GM18858 (cell line): Measurements from ENCODE around the gene CALY.

Experiments used
- ATAC-seq: cut with Tn5 transposase; IDR thresholded peaks from one replicate; pipeline ENCODE4 v1.9.1; 2021; ENCODE audit not compliant: unreplicated experiment

The CALY gene

GRCh38 chr10:133351408-133352318, 15.0 kb upstream of the CALY start:
- ATAC-seq = no peak

DNA sequence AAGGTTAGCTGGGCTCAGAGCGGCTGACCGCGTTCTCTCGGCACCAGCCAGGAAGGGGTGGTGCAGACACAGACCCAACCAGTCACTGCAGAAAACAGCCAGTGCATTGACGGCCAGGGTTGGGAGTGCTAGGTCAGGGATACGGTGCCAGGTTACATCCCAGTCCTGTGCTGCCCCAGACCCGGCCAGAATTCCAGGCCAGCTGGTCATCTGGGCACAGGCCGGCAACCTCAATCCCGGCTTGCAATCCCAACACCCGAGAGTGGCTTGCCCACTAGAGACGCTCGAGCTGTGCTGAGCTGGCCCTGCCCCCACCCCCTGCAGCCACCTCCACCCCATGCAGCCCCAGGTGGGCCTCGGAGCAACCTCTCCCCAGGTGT, 14.2 kb upstream of the CALY start:
- ATAC-seq = no peak

GRCh38 chr10:133350283-133350949, 13.7 kb upstream of the CALY start:
- ATAC-seq = no peak

GRCh38 chr10:133349577-133350011, 12.9 kb upstream of the CALY start:
- no peak for ATAC-seq

DNA sequence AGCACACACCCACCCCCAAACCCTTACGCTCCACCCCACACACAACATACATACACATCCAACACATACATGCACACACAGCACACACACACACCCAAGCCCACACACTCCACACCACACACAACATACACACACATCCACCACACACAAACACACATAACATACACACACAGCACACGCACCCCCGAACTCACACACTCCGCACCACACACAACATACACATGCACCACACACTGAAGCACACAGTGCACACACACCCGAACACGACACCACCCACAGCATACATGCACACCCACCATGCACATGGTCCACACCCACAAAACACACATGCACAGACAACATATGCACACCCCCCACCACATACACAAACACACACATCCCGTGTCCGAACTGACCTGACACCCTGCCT, 12.5 kb upstream of the CALY start:
- ATAC-seq = no peak

GRCh38 chr10:133347710-133348517, 11.2 kb upstream of the CALY start:
- no peak for ATAC-seq

DNA sequence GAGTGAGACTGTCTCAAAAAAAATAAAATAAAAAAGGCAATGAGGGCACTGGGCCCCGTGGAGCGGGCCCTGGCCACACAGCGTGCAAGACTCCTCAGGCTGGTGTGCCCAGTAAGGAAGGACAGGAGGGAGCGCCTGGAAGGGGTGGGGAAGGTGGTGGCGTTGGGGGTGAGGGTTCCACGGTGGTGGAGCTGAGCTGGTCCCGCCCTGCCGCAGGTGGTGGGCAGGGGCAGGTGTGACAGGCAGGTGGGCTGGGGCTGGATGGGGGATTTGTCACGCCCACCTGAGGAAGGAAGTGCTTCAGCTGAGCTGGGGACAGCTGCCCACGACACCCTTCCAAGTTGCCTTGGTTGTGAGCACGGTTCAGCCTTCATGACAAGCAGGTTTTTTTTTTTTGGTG, 9.7 kb upstream of the CALY start:
- no peak for ATAC-seq

DNA sequence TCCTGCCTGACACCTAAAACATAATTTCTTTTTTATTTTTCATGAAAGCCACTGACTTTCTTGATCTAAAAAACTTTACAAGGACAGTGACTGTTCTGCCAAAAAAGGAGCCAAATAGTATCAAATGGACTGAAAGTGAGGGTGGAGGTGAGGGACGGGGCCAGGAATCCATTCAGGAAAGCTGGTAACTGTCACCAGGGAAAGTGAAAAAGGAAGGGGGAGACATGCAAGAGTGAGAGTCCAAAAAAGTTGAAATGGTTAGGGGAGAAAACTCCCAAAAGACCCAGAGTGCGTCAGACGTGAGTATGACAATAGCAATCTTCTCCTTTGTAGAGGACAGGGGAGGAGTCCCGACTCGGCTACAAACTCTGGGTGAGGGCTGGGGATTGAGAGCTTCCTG, 7.5 kb upstream of the CALY start:
- no peak for ATAC-seq

DNA sequence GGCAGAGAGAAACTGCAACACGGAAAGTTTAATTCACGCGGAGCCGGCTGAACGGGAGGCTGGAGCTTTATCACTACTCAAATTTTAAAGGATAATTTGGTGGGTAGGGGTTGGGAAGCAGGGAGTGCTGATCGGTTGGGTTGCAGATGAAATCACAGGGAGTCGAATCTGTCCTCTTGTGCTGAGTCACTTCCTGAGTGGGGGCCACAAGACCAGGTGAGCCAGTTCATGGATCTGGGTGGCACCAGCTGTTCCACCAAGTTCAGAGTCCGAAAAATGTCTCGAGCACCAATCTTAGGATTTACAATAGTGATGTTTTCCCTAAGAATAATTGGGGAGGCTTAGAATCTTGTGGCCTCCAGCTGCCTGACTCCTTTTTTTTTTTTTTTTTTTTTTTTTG, 6.9 kb upstream of the CALY start:
- no peak for ATAC-seq

DNA sequence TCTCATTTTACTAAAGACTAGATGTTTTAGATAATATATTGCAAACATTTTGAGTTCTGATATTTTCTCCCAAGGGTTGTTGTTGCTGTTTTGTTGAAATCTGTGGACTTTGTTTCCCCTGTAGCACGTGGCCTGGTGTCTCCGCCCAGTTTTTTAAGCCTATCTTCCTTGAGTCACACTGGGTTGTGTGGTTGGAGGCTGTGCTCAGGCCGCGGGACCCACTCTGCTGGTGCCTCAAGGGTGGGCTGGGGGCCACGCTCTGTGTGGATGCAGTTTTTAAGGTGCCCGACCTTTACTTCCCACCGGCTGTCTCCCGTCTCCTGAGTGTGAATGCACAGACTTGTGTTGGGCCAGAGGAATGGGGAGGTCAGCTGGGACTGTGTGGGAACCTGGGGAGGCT, 6.2 kb upstream of the CALY start:
- ATAC-seq = no peak

GRCh38 chr10:133341983-133342382, 5.3 kb upstream of the CALY start:
- ATAC-seq = no peak

DNA sequence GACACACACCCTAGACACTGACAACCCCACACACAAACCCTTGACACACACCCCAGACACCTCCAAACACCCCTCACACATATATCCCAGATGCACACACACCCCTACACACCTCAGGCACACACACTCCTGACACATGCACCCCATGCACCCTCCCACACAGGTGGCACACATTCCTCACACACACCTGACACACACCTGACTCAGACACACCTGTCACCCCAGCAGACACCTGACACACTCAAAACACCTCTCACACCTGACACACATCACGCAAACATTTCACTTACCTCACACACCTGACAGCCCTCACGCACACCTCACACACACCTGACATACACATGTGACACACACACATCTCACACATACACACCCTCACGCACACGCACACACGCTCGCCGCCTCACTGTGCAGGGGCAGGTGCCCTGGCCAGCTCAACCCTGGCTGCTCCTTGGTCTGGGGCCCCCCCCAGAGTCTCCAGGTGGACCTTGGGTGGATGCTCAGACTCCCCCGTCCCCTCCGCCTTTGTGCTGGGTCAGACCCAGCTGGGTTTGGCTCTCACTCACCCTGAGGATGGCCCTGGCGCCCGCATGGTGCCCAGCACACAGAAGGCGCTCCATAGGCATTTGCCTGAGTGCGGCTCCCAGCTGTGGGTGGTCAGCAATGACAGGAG, 3.1 kb upstream of the CALY start:
- ATAC-seq = no peak

DNA sequence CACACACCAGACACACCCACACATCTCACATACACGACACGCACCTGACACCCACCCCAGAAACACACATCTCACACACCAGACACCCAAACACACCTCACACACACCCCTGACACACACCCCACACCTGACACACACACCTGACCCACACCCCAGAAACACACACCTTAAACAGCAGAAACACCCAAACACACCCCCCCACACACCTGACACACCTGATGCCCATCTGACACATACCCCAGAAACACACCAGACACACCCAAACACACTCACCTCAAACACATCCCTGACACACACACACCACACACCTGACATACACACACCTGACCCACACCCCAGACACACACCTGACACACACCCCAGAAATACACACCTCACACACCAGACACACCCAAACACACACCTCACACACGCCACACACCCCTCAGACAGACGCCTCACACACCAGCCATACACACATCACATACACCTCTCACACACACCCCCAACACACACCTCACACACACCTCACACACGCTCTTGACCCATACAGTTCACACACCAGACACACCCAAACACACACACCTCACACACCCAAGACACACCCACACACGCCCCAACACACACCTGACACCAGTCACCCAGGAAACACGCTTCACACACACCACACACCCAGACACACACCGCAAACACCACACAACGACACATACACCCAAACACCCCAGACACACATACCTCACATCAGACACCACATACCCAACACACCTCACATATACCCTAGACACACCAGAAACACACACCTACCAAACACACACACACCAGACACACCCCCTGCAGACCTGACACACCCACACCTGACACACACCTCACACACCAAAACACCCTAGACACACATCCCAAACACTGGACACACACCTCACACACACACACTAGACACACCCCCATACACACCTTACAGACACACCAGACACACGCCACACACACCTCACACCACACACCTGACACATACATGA, 1.7 kb upstream of the CALY start:
- no peak for ATAC-seq

- ATAC-seq = no peak
Observed at GRCh38 chr10:133337370-133337725, 652 bp upstream of the CALY start.

DNA sequence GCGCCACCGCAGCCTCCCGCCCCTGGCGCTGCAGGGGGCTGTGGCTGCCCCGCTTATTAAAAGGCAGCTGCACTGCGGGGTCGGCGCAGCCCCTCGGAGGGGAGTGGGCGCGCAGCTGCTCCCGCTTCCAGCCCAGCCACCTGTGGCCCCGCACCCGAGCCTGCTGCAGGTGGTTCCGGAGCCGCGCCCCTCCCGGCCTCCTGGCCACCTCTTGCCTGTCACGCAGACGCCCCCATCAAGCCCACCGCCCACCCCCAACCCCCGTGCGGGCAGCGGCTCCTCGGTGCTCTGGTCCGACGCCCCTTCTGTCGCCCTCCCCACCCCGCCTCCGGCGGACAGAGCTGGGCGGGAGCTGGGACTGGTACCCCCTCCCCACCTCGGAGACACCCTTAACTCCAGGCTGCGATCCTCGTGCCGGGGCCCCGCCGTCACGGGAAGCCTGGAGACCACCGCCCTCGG, 549 bp downstream of the CALY start:
- no peak for ATAC-seq

DNA sequence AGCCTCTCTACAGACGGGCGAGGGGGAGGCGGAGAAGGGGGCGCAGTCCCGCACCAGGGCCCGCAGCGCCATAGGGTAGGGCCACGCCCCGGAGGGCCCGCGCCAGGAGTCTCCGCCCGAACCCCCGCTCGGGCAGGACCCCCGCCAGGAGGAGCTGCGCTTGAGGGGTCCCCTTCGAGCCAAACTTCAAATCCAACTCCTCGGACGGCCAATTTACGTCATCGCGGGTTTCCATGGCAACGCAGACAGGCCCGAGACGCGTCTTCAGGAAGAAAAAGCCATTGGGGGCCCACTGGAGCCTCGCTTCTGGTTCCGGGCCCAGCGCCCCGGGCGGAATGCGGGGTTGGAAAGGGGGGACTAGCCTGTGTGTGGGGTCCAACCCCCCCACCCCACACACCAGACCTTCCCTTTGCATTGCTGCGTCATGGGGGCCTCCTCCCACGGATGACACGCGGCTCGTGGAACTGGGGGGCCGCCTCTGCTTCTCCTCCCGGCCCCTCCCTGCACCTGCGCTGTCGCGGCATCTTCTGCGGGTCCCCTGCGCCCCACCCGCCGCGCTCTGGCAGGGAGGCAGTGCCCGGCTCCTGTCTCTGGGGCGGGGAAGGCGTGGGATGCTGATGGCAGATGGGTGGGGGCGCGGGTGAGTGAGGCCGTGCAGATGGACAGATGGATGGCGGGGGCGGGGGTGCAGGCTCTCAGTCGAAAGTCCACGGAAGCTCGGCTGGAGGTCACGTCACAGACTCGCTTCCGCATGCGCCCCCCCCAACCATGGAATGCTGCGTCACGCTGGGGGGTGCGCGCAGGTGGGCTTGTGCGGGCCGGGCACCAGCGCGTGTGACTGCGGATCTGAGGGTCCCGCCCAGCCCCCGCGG, 1.2 kb downstream of the CALY start:
- no peak for ATAC-seq

- ATAC-seq = no peak
Observed at GRCh38 chr10:133334503-133335245, 2.0 kb downstream of the CALY start.
